Prostate gland (tissue), 2 donors: ENCODE results near the gene AKAP9.

ENCODE experiments used
- CTCF ChIP-seq, 4 experiments: fragments of 200-600 bp in 2 of 4; fragments of 450-650 bp in 2 of 4; sonication (generic) in 2 of 4; IDR thresholded peaks; 1 replicate in 3 of 4; 2 replicates in 1 of 4; pipeline ENCODE4 v1.5.1; 2016 to 2019; ENCODE audit warnings: antibody characterized with exemption in 4 of 4, mild to moderate bottlenecking in 2 of 4, moderate library complexity in 2 of 4
- POLR2A ChIP-seq: fragments of 450-650 bp; IDR thresholded peaks from one replicate; pipeline ENCODE4 v1.6.1; 2016; ENCODE audit warnings: antibody characterized with exemption, mild to moderate bottlenecking

DNA sequence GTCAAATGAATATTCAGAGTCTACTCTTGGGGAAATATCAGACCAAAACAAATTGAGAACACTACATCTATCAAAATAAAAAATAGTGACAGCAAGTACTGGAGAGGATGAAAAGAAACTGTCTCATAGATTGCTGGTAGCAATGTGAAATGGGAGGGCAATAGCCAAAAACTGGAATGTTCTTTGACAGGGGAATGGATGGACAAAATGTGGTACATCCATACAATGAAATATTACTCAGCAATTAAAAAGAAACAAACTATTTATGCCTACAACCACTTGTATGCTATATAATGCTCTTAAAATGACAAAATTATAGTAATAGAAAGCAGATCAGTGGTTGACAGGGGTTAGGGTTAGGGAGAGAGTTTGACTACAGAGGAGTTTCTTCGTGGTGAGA lies 147.6 kb downstream of the AKAP9 start:
- TF ChIP-seq CTCF (IDR thresholded peaks at IDR 0.05): no peak
- no peak for TF ChIP-seq POLR2A
